GM23248 (cell line): ENCODE measurements around the gene THSD4. TPM values are rescaled to one million over a fixed set of nuclear protein-coding genes. Genes with fewer than 3 reads are reported as not detected.

Experiments used
- DNase-seq: peaks from one replicate; pipeline ENCODE4 v3.0.0-alpha.2; 2015
- H2AFZ ChIP-seq: fragments of 200-600 bp; sonication (generic); 2 replicates; pipeline ENCODE4 v1.6.1; 2016; ENCODE audit warnings: antibody characterized with exemption
- H3F3A ChIP-seq: fragments of 200-600 bp; sonication (generic); 2 replicates; pipeline ENCODE4 v1.6.1; 2016; ENCODE audit warnings: mild to moderate bottlenecking, antibody characterized with exemption, mixed run types; ENCODE audit not compliant: insufficient read depth
- H3K27ac ChIP-seq: fragments of 200-600 bp; sonication (generic); 2 replicates; pipeline ENCODE4 v1.5.1; 2016; ENCODE audit warnings: mild to moderate bottlenecking
- H3K27me3 ChIP-seq: fragments of 200-600 bp; sonication (generic); replicated peaks from 2 replicates; pipeline ENCODE4 v1.6.1; 2016; ENCODE audit warnings: mild to moderate bottlenecking; ENCODE audit not compliant: insufficient read depth
- H3K36me3 ChIP-seq: fragments of 200-600 bp; sonication (generic); 2 replicates; pipeline ENCODE4 v1.6.1; 2016; ENCODE audit warnings: low read depth, mild to moderate bottlenecking
- H3K4me1 ChIP-seq: fragments of 200-600 bp; sonication (generic); 2 replicates; pipeline ENCODE4 v1.6.1; 2016; ENCODE audit warnings: mild to moderate bottlenecking; ENCODE audit not compliant: insufficient read depth
- H3K4me2 ChIP-seq: fragments of 200-600 bp; sonication (generic); one replicate; pipeline ENCODE4 v1.6.1; 2016; ENCODE audit warnings: mild to moderate bottlenecking; ENCODE audit not compliant: unreplicated experiment
- H3K4me3 ChIP-seq: fragments of 200-600 bp; sonication (generic); 2 replicates; pipeline ENCODE4 v1.5.1; 2016; ENCODE audit warnings: mild to moderate bottlenecking
- H3K79me2 ChIP-seq: fragments of 200-600 bp; sonication (generic); 2 replicates; pipeline ENCODE4 v1.6.1; 2016; ENCODE audit warnings: mild to moderate bottlenecking; ENCODE audit not compliant: insufficient read depth
- H3K9ac ChIP-seq: fragments of 200-600 bp; sonication (generic); 2 replicates; pipeline ENCODE4 v1.6.1; 2016; ENCODE audit warnings: mild to moderate bottlenecking
- H3K9me2 ChIP-seq: fragments of 200-600 bp; sonication (generic); 2 replicates; pipeline ENCODE4 v1.6.1; 2016; ENCODE audit warnings: mixed run types, mild to moderate bottlenecking, moderate library complexity; ENCODE audit not compliant: insufficient read depth
- H3K9me3 ChIP-seq: fragments of 200-600 bp; sonication (generic); one replicate; pipeline ENCODE4 v1.6.1; 2017; ENCODE audit warnings: low read depth
- H4K20me1 ChIP-seq: fragments of 200-600 bp; sonication (generic); 2 replicates; pipeline ENCODE4 v1.6.0; 2016; ENCODE audit not compliant: insufficient read depth
- EZH2 ChIP-seq: fragments of 200-600 bp; sonication (generic); IDR thresholded peaks from 2 replicates; pipeline ENCODE4 v1.6.1; 2018; ENCODE audit warnings: antibody characterized with exemption, mild to moderate bottlenecking; ENCODE audit not compliant: insufficient read depth, poor library complexity, severe bottlenecking
- EZH2phosphoT487 ChIP-seq: fragments of 200-600 bp; sonication (generic); IDR thresholded peaks from 2 replicates; pipeline ENCODE4 v1.6.1; 2018; ENCODE audit warnings: antibody characterized with exemption, moderate library complexity, mild to moderate bottlenecking, low read depth; ENCODE audit not compliant: insufficient read depth
- WGBS, 2 experiments: methylation state at CpG; one replicate each; pipeline ENCODE4 v1.1.6; 2015 to 2017; ENCODE audit warnings: low lambda C conversion rate in 2 of 2, low coverage in 1 of 2; ENCODE audit errors: missing lambda C conversion rate in 2 of 2; 5-methylcytosine and 5-hydroxymethylcytosine counted together
- in situ Hi-C: fragments of 300-500 bp; cut with MboI; formaldehyde crosslinking; loops from 2 replicates; pipeline ENCODE4 v1.15.0; 2020
- polyA plus RNA-seq: library from polyadenylated mRNA; unstranded; fragments of >200 nt; fragmentation: Nextera tagmentation; extraction: Ambion mirVana; gene quantifications from 2 replicates; pipeline ENCODE4 v1.2.1, GENCODE V29; 2016
- total RNA-seq: library from RNA; depleted of rRNA; stranded (reverse); fragments of >200 nt; shearing (Covaris generic); gene quantifications from 2 replicates; pipeline ENCODE4 v1.2.3, GENCODE V29; 2014

THSD4 gene
- total and polyA plus RNA-seq, 2 experiments from 2014 or later, result 14.2 to 58.9 TPM

- Histone ChIP-seq H3K9ac (no peak overlapping the region), H3K9me3 (no peaks in the 10 kb centered on the region), H3K36me3 (no peaks in the 10 kb centered on the region), H3K27ac (no peak overlapping the region), H3K9me2 (no peaks in the 10 kb centered on the region), H3K4me2 (no peak overlapping the region), H3K4me3 (no peak overlapping the region), H3K27me3 (no peaks in the 10 kb centered on the region), H3F3A (peaks cover 8% of the 10 kb centered on the region; the same call in 1 of the 2 replicates), H4K20me1 (no peaks in the 10 kb centered on the region), H2AFZ (no peak overlapping the region), H3K79me2 (no peaks in the 10 kb centered on the region), H3K4me1 (peaks cover 17% of the 10 kb centered on the region)
- no peak for DNase-seq
- in situ Hi-C loops, result loop anchor here (10.0 kb wide), 1 partner anchor 205 kb away; no protein-coding TSS in a partner anchor
- 69 to 77% methylated on average over 4 of the region's 4 CpGs for WGBS, 2 experiments
- TF ChIP-seq EZH2phosphoT487, result no peak
- no peak for TF ChIP-seq EZH2
Observed at GRCh38 chr15:71659730-71660067, 544.4 kb downstream of the THSD4 start.

GRCh38 chr15:71660501-71660900, 545.2 kb downstream of the THSD4 start:
- Histone ChIP-seq H4K20me1 (no peaks in the 10 kb centered on the region), H3K9me2 (no peaks in the 10 kb centered on the region), H3K27ac (no peak overlapping the region), H3K36me3 (no peaks in the 10 kb centered on the region), H3K9me3 (no peaks in the 10 kb centered on the region), H3K4me1 (peaks cover 9% of the 10 kb centered on the region; the same call in 1 of the 2 replicates), H3K9ac (no peak overlapping the region), H3K4me2 (no peak overlapping the region), H3K27me3 (no peaks in the 10 kb centered on the region), H3K4me3 (no peak overlapping the region), H3F3A (peaks cover 4% of the 10 kb centered on the region; the same call in 1 of the 2 replicates), H3K79me2 (no peaks in the 10 kb centered on the region), H2AFZ (no peak overlapping the region)
- no peak for TF ChIP-seq EZH2phosphoT487
- no peak for TF ChIP-seq EZH2
- no peak for DNase-seq
- 85 to 88% methylated on average over 9 to 15 of the region's 15 CpGs for WGBS, 2 experiments
- in situ Hi-C loops, result no loop called here

- H4K20me1 ChIP-seq, result no peaks in the 10 kb centered on the region
- no peaks in the 10 kb centered on the region for H3K9me3 ChIP-seq
- no peaks in the 10 kb centered on the region for H3K79me2 ChIP-seq
- TF ChIP-seq EZH2phosphoT487 (no peak), EZH2 (no peak)
- 80 to 90% methylated on average over 1 of the region's 1 CpG for WGBS, 2 experiments
- peaks cover 4% of the 10 kb centered on the region; the same call in 1 of the 2 replicates for H3F3A ChIP-seq
- no peaks in the 10 kb centered on the region for H3K9me2 ChIP-seq
- no peak overlapping the region for H3K9ac ChIP-seq
- no peak overlapping the region for H3K27ac ChIP-seq
- no peak overlapping the region for H2AFZ ChIP-seq
- no peak overlapping the region for H3K4me3 ChIP-seq
- no peaks in the 10 kb centered on the region; the same call in 1 of the 2 replicates for H3K36me3 ChIP-seq
- in situ Hi-C loops, result no loop called here
- no peaks in the 10 kb centered on the region for H3K27me3 ChIP-seq
- H3K4me1 ChIP-seq, result peaks cover 6% of the 10 kb centered on the region; the same call in 1 of the 2 replicates
- no peak overlapping the region for H3K4me2 ChIP-seq
- no peak for DNase-seq
Observed at GRCh38 chr15:71662306-71662705, 547.0 kb downstream of the THSD4 start.

GRCh38 chr15:71664622-71665021, 549.4 kb downstream of the THSD4 start:
- Histone ChIP-seq H3K9me2 (no peaks in the 10 kb centered on the region), H3K79me2 (no peaks in the 10 kb centered on the region), H3K27ac (no peak overlapping the region), H3K4me1 (peaks cover 2% of the 10 kb centered on the region; the same call in 1 of the 2 replicates), H2AFZ (no peak overlapping the region), H3K4me2 (no peak overlapping the region), H3K9me3 (no peaks in the 10 kb centered on the region), H3K9ac (no peak overlapping the region), H4K20me1 (no peaks in the 10 kb centered on the region), H3K36me3 (no peaks in the 10 kb centered on the region; the same call in 1 of the 2 replicates), H3F3A (peaks cover 2% of the 10 kb centered on the region; the same call in 1 of the 2 replicates), H3K27me3 (no peaks in the 10 kb centered on the region), H3K4me3 (no peak overlapping the region)
- 83 to 95% methylated on average over 1 of the region's 1 CpG for WGBS, 2 experiments
- TF ChIP-seq EZH2phosphoT487, result no peak
- no peak for DNase-seq
- in situ Hi-C loops, result no loop called here
